HG03460 (cell line): ENCODE data around the gene SNAPC2.
"Not testable (repeated sequence)": the region's sequence is repeated elsewhere in the genome, so short reads cannot be mapped to it uniquely, and the experiment has no call there.

Source experiments
- ATAC-seq: cut with Tn5 transposase; IDR thresholded peaks from one replicate; pipeline ENCODE4 v1.9.1; 2021; ENCODE audit not compliant: unreplicated experiment

SNAPC2 gene

GRCh38 chr19:7921302-7921966, 1.3 kb downstream of the SNAPC2 start:
- ATAC-seq, result no peak

DNA sequence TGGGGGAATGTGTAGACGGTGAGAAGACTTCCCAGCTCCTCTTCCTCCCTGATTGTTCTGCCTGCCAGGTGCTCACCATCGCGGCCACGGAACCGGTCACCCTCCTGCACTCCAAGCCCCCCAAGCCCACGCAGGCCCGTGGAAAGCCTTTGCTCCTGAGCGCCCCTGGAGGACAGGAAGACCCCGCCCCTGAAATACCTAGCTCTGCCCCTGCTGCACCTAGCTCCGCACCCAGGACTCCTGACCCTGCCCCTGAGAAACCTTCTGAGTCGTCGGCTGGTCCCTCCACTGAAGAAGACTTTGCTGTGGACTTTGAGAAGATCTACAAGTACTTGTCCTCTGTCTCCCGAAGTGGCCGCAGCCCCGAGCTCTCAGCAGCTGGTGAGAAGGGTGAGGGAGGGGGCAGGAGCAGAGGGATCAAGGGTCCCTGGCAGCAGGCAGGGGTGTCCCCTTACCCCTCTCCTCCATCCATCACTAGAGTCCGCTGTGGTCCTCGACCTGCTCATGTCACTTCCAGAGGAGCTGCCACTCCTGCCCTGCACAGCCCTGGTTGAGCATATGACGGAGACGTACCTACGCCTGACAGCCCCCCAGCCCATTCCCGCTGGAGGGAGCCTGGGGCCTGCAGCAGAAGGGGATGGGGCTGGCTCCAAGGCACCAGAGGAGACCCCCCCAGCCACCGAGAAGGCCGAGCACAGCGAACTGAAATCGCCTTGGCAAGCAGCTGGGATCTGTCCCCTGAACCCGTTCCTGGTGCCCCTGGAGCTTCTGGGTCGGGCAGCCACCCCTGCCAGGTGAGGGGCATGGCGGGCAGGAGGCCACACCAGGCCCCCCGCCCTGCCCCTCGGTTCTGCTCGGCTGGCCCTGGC, 2.1 kb downstream of the SNAPC2 start:
- no peak for ATAC-seq

DNA sequence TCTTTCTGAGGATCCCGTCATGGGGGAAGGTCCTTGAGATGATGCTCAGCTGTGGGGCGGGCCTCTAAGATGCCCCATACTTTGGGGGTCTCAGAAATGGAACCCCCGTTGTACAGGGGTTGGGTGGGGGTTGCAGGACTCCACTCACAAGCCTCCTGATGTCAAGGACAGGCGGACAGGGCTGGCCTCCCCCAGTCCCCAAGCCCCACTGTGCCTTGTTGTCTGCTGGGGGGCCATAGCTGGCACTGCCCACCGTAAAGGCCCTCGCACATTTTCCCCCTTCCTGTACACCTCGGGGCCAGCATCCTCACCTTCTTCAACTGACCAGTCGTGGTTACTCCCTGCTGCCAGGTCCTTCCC, 2.7 kb downstream of the SNAPC2 start:
- no peak for ATAC-seq

GRCh38 chr19:7923295-7924191, 3.4 kb downstream of the SNAPC2 start:
- ATAC-seq, result no peak

DNA sequence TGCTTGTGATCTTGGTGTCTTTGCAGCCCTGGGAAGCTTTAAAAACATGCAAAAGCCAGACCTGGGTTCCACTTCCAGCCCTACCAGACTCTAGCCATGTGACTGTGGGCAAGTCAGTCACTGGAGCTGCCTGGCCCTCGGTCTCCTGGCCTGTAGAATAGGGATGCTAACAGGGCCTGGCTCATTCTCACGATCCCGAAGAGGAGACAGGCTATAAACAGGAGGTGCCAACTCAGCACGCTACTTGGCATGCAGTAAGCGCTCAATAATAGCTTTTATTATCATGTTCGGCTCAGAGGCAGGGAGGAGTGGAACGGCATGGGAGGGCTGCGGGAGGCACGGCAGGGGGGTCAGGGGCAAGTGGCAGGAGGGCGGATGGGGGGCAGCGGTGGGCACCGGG, 4.1 kb downstream of the SNAPC2 start:
- ATAC-seq, result no peak

DNA sequence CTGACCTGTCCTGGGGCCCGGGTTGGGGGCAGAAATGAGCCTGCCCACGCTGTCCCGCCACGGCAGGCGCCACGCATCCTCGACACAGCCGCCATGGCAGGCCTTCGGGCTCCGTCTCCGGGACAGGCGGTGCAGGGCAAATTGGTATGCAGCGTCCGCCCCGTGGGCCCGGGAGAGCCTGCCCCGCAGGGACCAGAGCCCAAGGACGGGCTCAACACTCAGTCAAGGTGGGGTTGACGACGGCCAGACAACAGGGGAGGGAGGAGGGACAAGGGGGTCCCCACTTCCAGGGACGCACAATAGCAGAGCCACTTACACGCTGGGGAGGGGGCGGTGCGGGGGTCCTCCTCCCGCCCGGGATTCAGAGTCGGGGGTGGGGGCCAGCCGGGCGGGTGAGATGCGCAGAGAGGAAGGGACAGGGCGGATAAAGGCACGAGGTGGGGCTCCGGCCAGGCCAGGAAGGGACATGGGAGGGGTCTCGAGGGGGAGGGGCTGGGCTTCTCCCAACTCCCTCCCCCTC, 4.6 kb downstream of the SNAPC2 start:
- ATAC-seq, result no peak

DNA sequence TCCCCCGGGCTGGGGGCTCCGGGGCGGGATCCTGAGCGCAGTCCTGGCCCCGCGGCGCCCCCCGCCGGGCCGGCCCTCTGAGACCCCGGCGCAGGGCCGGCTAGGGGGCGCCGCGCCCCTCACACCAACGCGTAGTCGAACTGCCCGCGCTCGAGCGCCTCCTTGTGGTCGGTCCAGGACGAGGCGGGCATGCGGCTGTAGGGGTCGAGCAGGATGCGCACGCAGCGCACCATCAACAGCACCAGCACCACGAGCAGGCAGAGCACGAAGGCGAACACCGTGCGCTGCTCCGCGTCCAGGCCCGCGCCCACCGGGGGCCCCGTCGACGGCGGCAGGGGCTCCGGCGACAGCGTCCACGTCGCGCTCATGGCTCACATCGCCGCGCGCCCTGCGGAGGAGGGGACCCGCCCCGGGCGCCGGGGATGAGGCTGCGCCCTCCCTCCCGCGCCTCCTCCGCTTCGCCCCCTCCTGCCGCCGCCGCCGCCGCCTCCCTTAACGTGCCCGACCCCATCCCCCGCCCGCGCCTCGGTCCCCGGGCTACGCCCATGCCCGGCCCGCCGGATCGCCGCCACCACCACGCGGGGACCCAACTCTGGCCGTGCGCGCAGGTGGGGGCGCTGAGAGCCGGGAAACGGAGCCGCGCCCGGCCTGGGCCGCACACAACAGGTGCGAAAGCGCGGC, 5.2 kb downstream of the SNAPC2 start:
- no peak for ATAC-seq

DNA sequence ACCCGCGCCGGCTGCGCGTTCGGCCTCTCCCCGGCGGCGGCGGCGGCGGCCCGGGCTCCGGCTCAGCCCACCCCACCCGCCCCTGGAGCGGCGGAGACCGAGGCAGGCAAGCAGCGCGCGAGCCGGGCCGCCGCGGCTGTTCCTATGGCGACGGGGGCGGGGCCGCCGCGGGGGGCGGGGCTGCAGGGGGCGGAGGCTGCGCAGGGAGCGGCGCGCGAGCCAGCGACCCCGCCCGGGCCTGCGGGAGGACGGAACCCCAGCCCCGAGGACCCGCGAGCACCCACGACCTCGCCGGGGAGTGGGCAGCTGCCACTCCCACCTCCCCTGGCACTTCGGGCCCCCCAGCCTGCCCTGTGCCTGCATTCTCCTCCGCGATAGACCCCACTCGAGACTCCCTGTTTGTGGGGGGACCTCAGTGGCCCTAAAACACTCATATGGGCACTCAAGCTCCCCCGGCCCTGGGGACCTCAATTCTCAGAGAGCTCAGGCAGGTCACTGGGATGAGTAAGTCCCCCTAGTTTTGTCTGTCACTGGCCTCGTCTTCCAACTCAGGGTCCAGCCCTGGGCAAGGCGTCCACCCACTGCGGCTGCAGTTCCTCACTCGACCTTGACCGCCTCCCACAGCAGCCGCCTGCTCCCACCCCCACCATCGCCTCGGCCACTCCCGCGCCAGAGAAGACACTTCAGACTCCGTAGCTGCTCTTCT, 6.0 kb downstream of the SNAPC2 start, which contains the start of gene CTXN1:
Gene CTXN1, minus strand, starts transcription at position 115 of the 706 bp plus-strand sequence. CDS start 597 bp downstream, outside the sequence.
- ATAC-seq, result no peak

- ATAC-seq, result no peak
Observed at GRCh38 chr19:7926727-7927604, 6.8 kb downstream of the SNAPC2 start.

- no peak for ATAC-seq
Observed at GRCh38 chr19:7927605-7928333, 7.6 kb downstream of the SNAPC2 start.

DNA sequence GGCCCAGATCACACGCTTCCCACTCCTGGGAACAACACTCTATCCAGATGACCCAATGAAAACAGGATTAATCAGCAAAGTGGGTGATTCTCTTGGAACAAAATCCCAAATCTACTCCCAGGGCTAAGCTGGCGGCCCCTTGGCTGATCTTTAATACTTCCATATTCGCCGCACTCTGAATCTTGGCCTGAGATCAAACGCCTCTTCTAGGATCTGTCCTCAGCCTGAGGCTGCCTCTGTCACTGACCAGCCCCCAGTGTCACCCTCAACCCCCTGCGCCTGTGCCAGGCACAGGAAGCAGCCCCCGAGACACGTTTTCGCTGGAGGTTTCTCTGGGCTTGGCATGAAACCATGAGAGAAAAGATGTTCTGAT, 8.2 kb downstream of the SNAPC2 start:
- no peak for ATAC-seq

DNA sequence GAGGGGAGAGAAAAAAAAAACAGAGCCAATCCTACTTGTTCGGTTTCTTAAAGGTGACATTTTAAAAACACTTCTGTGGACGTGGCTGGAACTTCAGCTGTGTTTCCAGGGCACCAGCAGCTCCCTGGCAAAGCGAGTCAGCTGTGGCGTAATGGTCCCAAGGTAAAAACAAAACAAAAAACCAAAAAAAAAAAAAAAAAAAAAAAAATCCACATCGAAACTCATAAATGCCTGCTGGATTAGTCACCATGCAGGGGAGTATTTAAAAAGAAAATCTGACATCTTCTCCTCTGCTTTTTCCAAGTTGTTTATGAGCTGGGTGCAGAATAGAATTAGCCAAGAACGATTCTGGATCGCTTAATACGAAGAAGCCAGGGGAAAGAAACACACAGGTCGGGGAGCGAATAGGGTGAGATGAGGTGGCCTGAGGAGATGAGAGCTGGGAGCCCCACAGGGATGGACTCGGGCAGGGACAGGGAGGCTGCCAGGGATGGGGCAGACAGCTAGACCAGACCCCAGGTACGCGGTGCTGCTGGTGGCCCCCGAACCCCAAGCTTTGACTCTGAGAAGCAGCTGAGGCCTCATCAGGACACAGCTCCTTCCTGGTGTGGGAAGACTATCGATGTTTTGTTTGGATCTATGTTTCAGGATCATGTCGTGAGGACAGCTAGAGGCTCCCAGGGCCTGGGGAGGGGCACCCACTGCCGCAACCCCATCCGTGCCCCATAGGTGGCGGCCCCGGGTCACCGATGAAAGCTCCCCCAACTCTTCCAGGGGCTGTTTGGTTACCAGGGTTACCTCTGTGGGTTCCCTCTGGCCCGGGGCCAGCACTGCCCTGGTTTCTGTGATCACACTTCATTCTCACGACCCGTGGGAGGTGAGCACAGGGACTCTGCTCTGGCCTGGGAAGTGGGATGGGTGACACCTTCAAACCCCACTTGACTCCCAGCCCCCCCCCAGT, 8.9 kb downstream of the SNAPC2 start:
- ATAC-seq, result no peak

GRCh38 chr19:7930030-7930429, 9.9 kb downstream of the SNAPC2 start:
- ATAC-seq, result not testable (repeated sequence)

- no peak for ATAC-seq
Observed at GRCh38 chr19:7930765-7931164, 10.6 kb downstream of the SNAPC2 start.

DNA sequence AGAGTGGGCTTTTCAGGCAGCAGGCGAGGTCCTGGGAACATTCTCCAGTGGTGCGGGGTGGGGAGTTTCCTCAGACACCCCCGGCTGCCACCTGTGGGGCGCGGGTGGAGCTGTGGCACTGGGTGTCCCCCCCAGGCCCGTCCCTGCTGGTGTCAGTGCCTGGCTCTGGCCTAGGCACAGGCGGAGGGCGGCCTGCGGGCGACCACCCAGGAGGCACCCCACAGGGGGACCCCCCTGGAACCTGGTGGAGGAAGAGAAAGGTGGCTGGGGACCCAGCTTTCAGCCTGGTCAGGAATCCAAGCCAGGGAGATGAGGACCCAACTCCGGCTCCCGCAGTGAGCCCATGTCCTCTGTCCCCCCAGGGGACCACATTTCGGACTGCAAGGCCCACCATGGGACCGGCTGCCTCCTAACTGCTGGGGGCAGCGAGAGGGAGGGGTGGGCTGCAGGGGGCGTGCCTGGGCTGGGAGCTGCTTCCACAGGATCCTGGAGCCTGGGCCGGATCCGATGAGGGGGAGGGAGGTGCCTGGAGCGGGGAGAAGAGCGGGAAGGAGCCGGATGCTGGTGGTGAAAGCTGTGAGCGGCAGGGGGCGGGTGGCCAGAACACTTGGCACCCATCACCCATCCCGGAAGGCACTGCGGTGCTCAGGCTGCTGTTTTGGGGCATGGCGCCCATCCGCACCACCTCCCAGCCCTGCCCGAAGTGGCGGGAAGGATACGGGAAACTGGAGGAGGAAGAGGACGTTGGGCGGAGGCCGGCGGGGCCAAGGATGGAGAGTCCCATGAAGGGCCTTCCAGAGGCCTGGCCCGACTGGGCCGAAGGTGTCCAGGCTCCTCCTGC, 11.3 kb downstream of the SNAPC2 start:
- ATAC-seq, result no peak

DNA sequence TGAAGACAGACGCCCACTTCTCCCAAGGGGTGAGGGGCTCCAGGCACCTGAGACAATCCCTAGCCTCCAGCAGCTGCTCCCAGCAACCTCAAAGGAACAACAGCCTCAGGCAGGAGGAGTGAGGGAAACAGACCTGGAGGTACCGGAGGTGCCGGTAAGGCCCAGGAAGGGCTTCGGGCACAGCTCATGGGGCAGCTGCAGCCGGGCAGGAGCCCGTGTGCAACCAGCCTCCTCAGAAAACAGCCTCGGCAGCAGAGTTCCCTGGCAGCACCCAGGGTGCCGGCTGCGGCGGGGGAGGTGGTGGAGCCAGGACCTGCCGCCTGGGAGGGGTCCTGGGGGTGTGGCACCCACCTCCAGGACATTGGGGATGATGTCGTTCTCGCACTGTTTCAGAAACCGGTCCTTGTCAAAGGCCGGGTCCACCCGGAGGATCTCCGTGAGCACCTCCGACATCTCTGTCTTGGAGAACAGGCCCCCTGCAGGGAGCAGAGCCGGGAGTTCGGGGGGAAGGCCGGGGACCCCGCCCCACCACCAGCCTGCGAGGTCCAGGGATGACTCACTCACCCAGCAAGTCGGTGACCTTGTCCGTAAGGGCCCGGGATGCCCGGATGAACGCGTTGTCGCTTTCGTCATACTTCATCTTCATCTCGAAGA, 12.3 kb downstream of the SNAPC2 start:
- ATAC-seq, result no peak
